ENCODE measurements around the gene SWAP70. TPM values are rescaled to one million over a fixed set of nuclear protein-coding genes. Genes with fewer than 3 reads are reported as not detected.
A peak's percentile ranks its signal among the peaks of the same experiment; 100 is the strongest.

SWAP70 gene
- total and polyA plus RNA-seq, 2 of the 8 experiments (the other 6 are each of a cell fraction or from before 2014, with no cell fraction given) = 14.8 to 37.5 TPM

DNA sequence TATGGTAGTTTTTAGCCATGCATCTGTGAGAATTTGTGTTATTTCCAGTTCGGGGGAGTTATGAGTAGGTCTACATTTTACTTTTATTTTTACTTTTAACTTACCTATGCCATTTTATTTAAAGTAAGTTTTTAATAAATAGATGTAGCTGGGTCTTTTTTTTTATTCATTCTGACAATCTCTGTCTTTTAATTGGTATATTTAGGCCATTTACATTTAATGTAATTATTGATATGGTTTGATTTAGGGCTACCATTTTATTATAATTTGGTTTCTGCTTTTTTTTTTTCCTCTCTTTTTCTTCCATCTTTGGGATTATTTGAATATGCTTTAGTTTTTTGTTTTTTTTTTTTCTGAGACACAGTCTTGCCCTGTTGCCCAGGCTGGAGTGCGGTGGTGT is 1.9 kb downstream of the SWAP70 start:
- Histone ChIP-seq H4K91ac (replicated peaks; ENCODE audit: insufficient read length, low read length) (no peak overlapping the region), H3K56ac (replicated peaks; ENCODE audit: insufficient read length, low read depth, low read length) (no peak overlapping the region), H2AFZ (ENCODE audit: low read length) (no peak overlapping the region), H4K5ac (ENCODE audit: insufficient read length, low read depth, low read length) (no peak overlapping the region), H4K20me1 (replicated peaks in 1 of 2; ENCODE audit: control insufficient read depth in 1 of 2, insufficient read depth in 2 of 2, low read length in 2 of 2) (peaks cover 0 to 4% of the 10 kb centered on the region in 2 experiments), H3K36me3 (ENCODE audit: control insufficient read depth in 2 of 4, insufficient read depth in 4 of 4, low read length in 3 of 4) (no peaks in the 10 kb centered on the region; a peak in 3 of 8 replicates), H3K18ac (ENCODE audit: extremely low read depth, low read length) (no peak overlapping the region), H3K23ac (ENCODE audit: insufficient read length) (no peak overlapping the region), H3K23me2 (ENCODE audit: low read depth, low read length) (peaks cover 13% of the 10 kb centered on the region), H3K9me3 (ENCODE audit: insufficient read depth in 2 of 2, low read depth in 1 of 2, low read length in 1 of 2) (no peaks in the 10 kb centered on the region), H3K4ac (replicated peaks; ENCODE audit: insufficient read length, low read depth, low read length) (no peak overlapping the region), H4K8ac (ENCODE audit: extremely low read depth, insufficient read depth, low read length) (no peak overlapping the region), H3K27ac (ENCODE audit: low read depth, low read length) (no peak overlapping the region), H3K79me2 (ENCODE audit: control insufficient read depth in 1 of 2, insufficient read depth in 2 of 2, low read length in 2 of 2) (peaks cover 0 to 59% of the 10 kb centered on the region in 2 experiments; a peak in 3 of 4 replicates), H3K4me3 (ENCODE audit: extremely low read depth in 1 of 4, insufficient read depth in 2 of 4, low read depth in 3 of 4, low read length in 4 of 4) (peak overlapping the region in 1 of 4 experiments; percentile 98; a peak in 3 of 8 replicates), H3K27me3 (replicated peaks in 1 of 4; ENCODE audit: control insufficient read depth in 3 of 4, extremely low read depth in 1 of 4, insufficient read depth in 3 of 4, low read length in 3 of 4) (no peaks in the 10 kb centered on the region), H2BK5ac (ENCODE audit: low read depth, low read length) (no peak overlapping the region), H3K14ac (ENCODE audit: insufficient read length) (no peak overlapping the region), H2BK15ac (ENCODE audit: low read length) (no peak overlapping the region), H3K4me1 (replicated peaks in 1 of 4; ENCODE audit: control insufficient read depth in 3 of 4, insufficient read depth in 4 of 4, low read length in 3 of 4) (no peaks in the 10 kb centered on the region; a peak in 2 of 7 replicates), H3K9ac (replicated peaks in 1 of 4; ENCODE audit: extremely low read depth in 1 of 4, low read depth in 3 of 4, low read length in 3 of 4) (no peak overlapping the region), H2AK5ac (ENCODE audit: low read depth, low read length) (no peak overlapping the region), H2BK12ac (ENCODE audit: low read depth, low read length) (no peak overlapping the region), H2BK20ac (ENCODE audit: low read length) (no peak overlapping the region), H3K79me1 (ENCODE audit: low read depth, low read length) (no peaks in the 10 kb centered on the region; the same call in 1 of the 2 replicates), H3K4me2 (ENCODE audit: insufficient read depth in 1 of 2, low read depth in 2 of 2, low read length in 2 of 2) (peak overlapping the region in 1 of 2 experiments; percentile 86; a peak in 1 of 4 replicates), H2BK120ac (replicated peaks; ENCODE audit: low read depth, low read length) (no peak overlapping the region)
- FAIRE-seq (no peak), DNase-seq (ENCODE audit: low read depth in 1 of 2, low spot score in 2 of 2) (no peak)
- 98% methylated on average over 2 of the region's 2 CpGs; no CpG with 5 or more reads in 1 of the 2 experiments for WGBS, 2 experiments (ENCODE audit: extremely low coverage in 1 of 2, insufficient coverage in 1 of 2, insufficient read length in 1 of 2, insufficient replicate concordance in 2 of 2, low coverage in 1 of 2, low lambda C conversion rate in 2 of 2, missing lambda C conversion rate in 1 of 2)
- ChIA-PET POLR2A (ENCODE audit: partially characterized antibody) (no interaction called here), CTCF (ENCODE audit: partially characterized antibody) (interaction anchor here (2.9 kb wide), 1 partner anchor 11 kb away, joined by 12 read pairs; no protein-coding TSS in a partner anchor)
